Islet precursor cell (in vitro differentiated cells): ENCODE results near the gene ANG.
A peak's percentile ranks its signal among the peaks of the same experiment; 100 is the strongest.
"Not testable (repeated sequence)": the region's sequence is repeated elsewhere in the genome, so short reads cannot be mapped to it uniquely, and the experiment has no call there.

Experiments used
- DNase-seq: peaks from one replicate; pipeline ENCODE4 v3.0.0-alpha.2; 2018

Gene ANG

GRCh38 chr14:20700965-20701364 lies 12.4 kb downstream of the ANG start:
- not testable (repeated sequence) for DNase-seq

GRCh38 chr14:20706657-20707355 lies 18.2 kb downstream of the ANG start:
- no peak for DNase-seq

GRCh38 chr14:20707622-20708021 lies 19.1 kb downstream of the ANG start:
- no peak for DNase-seq

GRCh38 chr14:20711261-20711660 lies 22.7 kb downstream of the ANG start:
- DNase-seq, result no peak

- peak; percentile 13 for DNase-seq
Observed at GRCh38 chr14:20711685-20712084, 23.1 kb downstream of the ANG start.

GRCh38 chr14:20712904-20713303 lies 24.3 kb downstream of the ANG start:
- no peak for DNase-seq

- peak; percentile 21 for DNase-seq
Observed at GRCh38 chr14:20714593-20715250, 26.2 kb downstream of the ANG start.

- no peak for DNase-seq
Observed at GRCh38 chr14:20719777-20720176, 31.2 kb downstream of the ANG start.

- no peak for DNase-seq
Observed at GRCh38 chr14:20720741-20721140, 32.2 kb downstream of the ANG start.

GRCh38 chr14:20722016-20722415 lies 33.5 kb downstream of the ANG start:
- no peak for DNase-seq

- peak; percentile 61 for DNase-seq
Observed at GRCh38 chr14:20723488-20723887, 34.9 kb downstream of the ANG start.

GRCh38 chr14:20726121-20726520 lies 37.6 kb downstream of the ANG start:
- not testable (repeated sequence) for DNase-seq

- no peak for DNase-seq
Observed at GRCh38 chr14:20726531-20726930, 38.0 kb downstream of the ANG start.

- DNase-seq, result no peak
Observed at GRCh38 chr14:20730891-20731290, 42.3 kb downstream of the ANG start.

GRCh38 chr14:20732477-20732876 lies 43.9 kb downstream of the ANG start:
- DNase-seq, result no peak

GRCh38 chr14:20732979-20733635 lies 44.5 kb downstream of the ANG start:
- no peak for DNase-seq

GRCh38 chr14:20733684-20734429 lies 45.3 kb downstream of the ANG start:
- no peak for DNase-seq

GRCh38 chr14:20734430-20734806 lies 45.9 kb downstream of the ANG start:
- no peak for DNase-seq

GRCh38 chr14:20738292-20738691 lies 49.7 kb downstream of the ANG start:
- DNase-seq, result not testable (repeated sequence)

GRCh38 chr14:20742132-20742531 lies 53.6 kb downstream of the ANG start:
- DNase-seq, result no peak

- no peak for DNase-seq
Observed at GRCh38 chr14:20743556-20743955, 55.0 kb downstream of the ANG start.
